GM12872 (cell line): ENCODE data around the gene ABAT.

ENCODE experiments used
- CTCF ChIP-seq: IDR thresholded peaks from 3 replicates; pipeline ENCODE4 v1.5.1; 2011; ENCODE audit warnings: low read depth, mild to moderate bottlenecking, low read length, moderate library complexity; ENCODE audit not compliant: insufficient read depth

ABAT gene

GRCh38 chr16:8645141-8645521 is 29.3 kb upstream of the ABAT start:
- no peak for TF ChIP-seq CTCF

DNA sequence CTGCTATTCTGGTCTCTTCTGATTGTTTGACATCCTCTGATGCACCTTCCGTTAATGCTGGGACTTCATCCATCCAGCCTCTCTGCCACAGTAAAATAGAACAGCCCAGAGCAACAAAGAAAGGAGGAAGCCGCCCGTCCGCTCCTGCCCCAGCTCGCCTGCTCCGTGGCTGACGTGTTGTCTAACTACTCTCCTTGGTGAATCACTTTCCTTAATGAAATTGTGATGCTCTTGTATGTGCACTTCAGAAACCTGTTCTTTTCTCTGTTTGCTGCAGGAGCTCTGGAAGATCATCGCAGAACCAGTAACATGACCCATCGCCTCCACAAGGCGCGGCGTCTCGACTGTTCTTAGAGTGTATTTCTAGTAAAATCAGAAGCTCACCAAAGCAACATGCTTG is 28.6 kb upstream of the ABAT start:
- no peak for TF ChIP-seq CTCF

GRCh38 chr16:8646326-8647053 is 27.9 kb upstream of the ABAT start:
- TF ChIP-seq CTCF, result no peak

GRCh38 chr16:8647721-8648318 is 26.6 kb upstream of the ABAT start:
- no peak for TF ChIP-seq CTCF

- no peak for TF ChIP-seq CTCF
Observed at GRCh38 chr16:8648877-8649276, 25.5 kb upstream of the ABAT start.

- TF ChIP-seq CTCF, result no peak
Observed at GRCh38 chr16:8649829-8650554, 24.4 kb upstream of the ABAT start.

DNA sequence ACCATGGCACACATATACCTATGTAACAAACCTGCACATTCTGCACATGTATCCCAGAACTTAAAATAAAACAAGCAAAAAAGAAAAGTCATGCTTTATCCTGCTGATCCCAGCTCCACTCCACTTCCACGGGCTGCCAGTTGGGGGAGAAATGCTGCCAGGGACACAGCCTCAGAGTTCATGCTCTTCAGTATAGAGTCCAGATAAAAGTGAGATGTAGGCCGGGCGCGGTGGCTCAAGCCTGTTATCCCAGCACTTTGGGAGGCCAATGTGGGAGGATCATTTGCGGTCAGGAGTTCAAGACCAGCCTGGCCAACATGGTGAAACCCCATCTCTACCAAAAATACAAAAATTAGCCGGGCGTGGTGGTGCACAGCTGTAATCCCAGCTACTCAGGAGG is 22.5 kb upstream of the ABAT start:
- 0 out of 3 replicates have a peak, but pooled peaks have one; percentile 13 for TF ChIP-seq CTCF
